Activated CD4-positive, alpha-beta T cell treated with anti-CD3 and anti-CD28 coated beads for 24 hours (primary cell): ENCODE data around the gene COL2A1.
"Not testable (repeated sequence)": the region's sequence is repeated elsewhere in the genome, so short reads cannot be mapped to it uniquely, and the experiment has no call there.

Experiments used
- DNase-seq, 2 donors: peaks; one replicate each; pipeline ENCODE4 v3.0.0-alpha.2; 2020; ENCODE audit warnings: low read depth in 2 of 2

COL2A1 gene

DNA sequence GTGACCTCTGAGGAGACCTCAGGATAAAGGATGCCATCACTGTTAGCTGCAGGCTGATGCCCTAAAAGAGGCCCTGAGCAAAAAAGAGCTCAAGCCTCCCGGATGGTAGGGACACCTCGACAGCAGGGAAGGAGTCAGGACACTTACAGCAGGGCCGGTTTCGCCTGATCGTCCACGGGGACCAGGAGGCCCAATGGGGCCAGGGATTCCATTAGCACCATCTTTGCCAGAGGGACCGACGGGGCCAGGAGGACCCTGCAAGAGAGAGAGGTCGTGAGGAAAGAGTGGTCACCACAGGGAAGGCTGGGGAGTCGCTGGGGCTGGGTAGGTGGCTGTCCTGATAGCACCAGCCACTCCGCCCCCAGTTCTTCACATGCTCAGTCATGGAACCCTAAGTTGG is 28.5 kb downstream of the COL2A1 start:
- DNase-seq: no peak

DNA sequence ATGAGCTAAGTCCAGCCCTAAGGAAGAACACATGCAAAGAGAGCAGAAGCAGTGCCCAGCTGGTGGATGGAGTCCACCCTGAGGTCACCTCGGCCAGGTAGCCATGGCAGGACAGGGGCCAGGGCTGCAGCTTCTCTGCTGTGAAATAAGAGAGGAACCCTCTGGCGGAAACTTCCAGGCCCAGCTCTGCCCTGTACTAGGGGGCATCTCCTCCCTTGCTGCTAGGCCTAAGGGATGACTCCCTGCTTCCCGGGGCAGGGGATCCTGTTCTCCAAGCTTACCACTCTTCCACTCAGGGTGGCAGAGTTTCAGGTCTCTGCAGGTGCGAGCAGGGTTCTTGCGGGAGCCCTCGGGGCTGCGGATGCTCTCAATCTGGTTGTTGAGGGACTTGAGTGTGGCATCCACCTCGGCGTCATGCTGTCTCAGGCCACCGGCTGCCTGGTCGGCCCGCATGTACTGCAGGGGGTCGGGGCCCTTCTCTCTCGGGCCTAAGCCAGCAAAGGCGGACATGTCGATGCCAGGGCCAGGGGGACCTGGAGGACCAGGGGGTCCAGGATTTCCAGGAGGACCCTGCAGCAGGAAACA is 29.1 kb downstream of the COL2A1 start:
- no peak for DNase-seq

DNA sequence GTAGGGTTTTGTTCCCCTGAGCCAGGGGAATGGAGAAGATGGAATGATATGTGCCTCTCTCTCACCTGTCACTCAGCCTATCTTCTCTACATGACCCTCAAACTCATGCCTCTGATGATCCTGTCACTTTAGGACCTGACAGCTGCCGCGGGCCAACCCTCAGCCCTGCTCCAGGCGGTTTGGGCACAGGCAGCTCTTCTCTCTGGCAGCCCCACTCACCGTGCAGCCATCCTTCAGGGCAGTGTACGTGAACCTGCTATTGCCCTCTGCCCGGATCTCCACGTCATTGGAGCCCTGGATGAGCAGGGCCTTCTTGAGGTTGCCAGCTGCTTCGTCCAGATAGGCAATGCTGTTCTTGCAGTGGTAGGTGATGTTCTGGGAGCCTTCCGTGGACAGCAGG is 30.4 kb downstream of the COL2A1 start:
- DNase-seq: no peak

DNA sequence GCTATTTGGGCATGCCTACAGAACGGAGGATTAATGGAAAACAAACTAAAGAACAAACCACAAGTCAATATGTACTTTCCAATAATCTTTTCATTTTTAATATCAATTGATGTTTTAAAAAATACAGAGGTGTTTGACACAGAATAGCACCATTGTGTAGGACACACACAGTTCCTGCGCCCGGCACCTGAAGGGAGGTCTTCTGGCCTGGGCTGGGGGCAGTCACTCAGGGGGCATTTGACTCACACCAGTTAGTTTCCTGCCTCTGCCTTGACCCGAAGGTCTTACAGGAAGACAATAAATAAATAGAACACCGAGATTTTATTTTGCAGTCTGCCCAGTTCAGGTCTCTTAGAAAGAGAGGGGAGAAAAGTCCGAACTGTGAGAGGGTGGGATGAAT is 31.4 kb downstream of the COL2A1 start:
- no peak for DNase-seq

DNA sequence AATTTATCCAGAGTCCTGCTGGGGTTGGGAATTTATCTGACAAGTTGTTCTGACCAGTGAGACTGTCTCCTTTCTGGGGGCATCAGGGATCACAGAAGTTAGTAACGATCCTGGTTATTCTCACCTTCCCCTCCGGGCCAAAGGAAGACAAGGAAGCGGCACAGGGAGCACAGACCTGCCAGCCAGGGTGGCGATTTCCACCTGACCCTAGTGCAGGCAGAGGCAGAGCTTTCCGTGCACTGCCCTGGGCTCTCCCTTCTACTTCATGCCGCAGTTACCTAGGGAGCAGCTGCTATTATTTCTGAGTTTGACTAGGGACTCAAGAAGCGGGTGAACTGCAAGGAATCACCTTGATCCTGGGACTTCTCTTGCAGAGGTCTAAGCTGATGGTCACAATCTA is 33.4 kb downstream of the COL2A1 start:
- no peak for DNase-seq

DNA sequence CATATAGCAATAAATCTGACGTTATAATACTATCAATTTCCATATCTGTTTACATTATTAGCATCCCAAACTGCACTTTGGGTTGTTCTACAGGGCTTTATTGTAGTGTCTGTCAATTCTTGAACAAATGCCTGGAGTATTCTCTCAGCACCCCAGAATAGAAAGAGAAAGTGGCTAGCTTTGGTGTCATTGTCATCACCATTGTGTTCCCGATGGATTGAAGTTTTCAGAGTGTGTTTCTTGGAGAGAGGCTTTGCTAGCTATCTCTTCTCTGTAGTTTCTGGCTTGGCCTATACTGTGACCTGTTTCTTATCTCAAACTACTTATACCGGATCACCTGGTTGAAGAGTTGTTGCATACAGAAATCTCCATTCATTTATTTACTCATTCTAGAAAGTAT is 34.4 kb downstream of the COL2A1 start:
- no peak for DNase-seq

DNA sequence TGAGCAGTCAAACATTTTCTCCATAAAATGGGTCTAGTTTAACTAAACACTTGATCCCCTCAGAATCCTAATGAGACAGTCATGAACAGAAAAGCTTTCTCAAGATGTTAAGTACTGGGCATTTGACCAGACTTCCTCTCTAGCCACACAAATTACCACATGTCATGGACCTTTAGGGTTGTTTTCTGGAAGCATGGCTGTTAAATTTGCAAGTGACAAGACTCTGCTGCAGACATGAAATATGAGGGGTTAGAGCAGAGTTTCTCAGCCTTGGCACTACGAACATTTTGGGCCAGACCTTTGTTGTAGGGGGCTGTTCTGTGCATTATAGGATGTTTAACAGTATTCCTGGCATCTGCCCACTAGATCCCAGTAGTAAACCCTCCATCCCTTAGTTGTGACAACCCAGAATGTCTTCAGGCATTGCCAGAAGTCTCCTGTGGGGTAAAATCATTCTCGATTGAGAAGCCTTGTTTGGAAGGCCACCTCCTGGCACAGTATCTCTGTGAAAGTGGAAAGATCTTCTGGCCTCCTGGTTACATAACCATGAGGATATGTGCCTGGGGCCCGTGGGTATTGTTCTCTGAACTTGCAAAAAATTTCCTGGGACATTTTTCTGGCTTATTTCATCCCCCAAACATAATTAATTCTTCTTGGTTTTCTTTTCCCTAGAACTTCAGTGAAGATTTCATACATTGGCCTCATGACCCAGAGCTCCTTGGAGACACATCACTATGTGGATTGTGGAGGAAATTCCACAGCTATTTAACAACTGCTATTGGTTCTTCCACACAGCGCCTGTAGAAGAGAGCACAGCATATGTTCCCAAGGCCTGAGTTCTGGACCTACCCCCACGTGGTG is 36.6 kb downstream of the COL2A1 start:
- no peak for DNase-seq

DNA sequence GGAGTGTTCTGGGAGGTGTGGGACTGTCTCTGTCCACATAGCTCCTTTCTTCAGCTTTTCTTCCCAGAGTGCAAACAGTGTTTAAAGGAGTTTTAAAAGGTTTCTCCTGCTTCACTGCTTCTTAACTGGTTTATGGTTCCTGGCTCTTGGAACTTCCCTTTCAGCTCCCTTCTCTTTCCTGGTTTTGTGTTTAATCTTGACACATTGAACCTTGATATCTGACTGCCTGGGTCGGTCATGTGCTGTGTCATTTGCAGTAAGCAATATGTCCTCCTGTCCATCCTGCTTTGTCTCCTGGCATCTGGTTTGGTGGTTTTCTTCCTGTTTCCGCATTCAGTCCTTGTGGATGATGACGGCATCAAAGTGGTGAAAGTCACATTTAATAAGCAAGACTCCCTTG is 38.7 kb downstream of the COL2A1 start:
- DNase-seq: no peak

DNA sequence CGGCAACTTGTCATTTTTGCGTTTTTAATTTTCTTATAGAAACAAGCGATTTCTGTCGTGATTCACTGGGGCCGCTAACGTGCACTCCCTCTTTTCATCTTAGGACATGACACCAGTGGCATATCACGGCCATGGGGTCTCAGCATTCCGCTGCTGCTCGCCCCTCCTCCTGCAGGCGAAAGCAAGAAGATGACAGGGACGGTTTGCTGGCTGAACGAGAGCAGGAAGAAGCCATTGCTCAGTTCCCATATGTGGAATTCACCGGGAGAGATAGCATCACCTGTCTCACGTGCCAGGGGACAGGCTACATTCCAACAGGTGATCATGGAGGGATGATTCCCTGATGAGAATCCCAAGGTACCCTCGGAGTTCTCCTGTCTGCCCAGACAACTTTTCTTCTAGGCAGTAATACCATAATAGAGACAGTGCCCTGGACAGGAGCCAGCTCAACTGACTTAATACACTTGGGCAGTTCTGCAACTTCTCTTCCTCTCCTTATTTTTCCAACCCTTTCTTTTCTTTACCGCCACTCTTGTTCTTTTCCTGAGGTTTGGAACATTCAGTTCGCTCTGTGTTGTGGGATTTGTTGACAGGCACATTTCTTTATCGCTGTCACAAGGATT is 40.1 kb downstream of the COL2A1 start:
- no peak for DNase-seq

DNA sequence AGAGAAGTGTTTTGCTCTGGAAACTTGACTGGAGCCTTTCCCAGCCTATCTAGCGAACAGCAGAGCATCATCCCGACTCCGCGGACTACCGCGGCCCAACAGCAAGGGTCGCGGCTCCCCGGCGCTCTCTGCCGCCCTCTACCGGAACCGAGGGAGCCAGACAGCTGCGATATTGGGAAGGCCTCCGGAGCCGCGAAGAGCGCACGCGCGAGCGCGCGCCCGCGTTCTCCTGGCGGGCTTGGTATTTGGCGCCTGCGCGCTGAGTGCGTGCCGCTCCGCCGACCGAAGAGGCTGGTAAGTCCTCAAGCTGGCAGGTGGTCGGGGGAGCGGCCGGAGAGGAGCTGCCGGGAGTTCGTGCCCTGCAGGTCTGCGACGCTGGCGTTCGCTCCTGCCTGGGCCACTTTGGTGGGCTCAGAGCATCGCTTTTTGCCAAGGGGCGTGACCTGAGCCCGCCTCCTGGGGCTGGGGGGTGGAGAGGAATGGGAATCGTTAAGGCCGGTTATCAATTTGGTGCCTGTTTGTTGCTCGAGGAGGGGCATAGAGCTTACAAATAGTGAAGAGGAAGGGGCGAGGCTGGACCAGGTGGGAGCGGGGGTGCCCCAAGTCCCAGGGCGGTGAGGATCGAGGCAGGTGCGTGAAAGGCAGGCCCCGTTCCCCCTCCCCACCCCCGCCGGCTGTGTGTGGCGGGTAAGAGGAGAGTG is 40.8 kb downstream of the COL2A1 start, which contains the start of gene TMEM106C:
Gene TMEM106C (plus strand): TSS at position 257 of the 701 bp plus-strand sequence. CDS start 641 bp downstream, outside the sequence.
- DNase-seq: peak; percentile 87 to 88

DNA sequence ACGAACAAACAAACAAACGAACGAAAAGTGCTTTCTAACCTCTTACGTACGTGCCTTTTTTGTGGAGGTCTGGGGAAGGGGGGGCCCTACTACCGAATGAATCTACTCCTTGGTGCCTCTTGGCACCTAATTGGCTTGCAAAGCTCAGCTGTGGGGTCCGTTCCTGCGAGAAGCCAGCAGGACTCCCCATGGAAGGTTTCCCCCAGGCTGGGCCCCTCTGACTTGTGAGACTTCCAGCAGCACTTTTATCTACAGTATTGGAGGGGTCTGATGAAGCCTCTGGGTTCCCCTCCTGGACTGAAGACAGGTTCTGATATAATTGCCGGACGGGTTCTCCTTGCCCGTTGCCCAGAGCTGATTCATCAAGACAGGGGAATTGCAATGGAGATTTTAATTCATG is 42.1 kb downstream of the COL2A1 start:
- no peak for DNase-seq

DNA sequence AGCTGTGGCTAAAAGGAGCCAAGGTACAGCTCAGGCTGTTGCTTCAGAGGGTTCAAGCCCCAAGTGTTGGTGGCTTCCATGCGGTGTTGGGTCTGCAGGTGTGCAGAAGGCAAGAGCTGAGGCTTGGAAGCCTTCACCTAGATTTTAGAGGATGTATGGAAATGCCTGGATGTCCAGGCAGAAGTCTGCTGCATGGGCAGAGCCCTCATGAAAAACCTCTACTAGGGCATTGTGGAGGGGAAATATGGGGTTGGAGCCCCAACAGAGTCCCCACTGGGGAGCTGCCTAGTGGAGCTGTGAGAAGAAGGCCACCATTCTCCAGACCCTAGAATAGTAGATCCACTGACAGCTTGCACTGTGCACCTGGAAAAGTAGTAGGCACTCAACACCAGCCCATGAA is 46.6 kb downstream of the COL2A1 start:
- not testable (repeated sequence) for DNase-seq

DNA sequence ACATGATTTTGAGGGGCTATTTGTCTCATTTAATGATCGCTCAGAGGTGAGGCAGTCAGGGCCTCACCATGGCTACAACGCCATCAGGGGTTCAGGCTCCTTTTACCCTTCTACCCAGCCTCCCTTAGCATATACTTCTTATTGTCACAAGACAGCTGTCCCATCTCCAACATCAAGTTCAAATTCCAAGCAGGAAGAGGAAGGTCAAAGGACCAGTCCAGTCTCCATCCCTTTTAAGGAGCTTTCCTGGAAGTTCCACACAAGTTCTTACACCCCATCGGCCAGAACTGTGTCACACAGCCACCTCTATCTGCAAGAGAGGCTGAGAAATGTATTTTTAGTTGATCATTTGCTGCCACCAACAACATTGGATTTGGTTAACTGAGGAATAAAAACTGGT is 49.2 kb downstream of the COL2A1 start:
- DNase-seq: no peak

DNA sequence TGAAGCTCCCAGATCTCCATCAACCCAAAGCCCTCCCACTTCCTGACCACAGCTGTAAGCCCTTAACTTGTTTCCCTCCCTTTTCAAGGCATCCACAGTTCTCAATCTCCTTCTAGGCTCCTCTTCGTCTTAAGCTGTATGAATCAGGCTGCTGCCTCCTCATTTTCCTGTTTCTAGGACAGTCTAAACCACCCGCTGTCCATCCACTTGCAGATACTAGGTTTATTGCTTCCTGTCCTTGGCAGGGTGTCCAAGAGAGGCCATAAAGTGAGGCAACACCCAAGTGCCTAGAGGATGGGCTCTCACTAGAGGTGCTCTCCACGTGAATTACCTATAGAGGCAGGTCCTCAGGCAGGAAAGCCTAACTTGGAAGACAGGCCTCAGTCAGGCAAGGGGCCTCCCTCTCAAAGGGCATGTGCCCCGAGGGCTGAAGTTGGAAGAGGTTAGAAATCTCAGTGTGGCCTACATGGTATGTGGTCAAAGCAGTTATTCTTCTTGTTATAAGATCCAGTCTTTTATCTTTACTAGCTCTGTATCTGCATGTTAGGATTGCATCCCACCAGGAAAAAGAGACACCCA is 49.7 kb downstream of the COL2A1 start:
- DNase-seq: no peak

DNA sequence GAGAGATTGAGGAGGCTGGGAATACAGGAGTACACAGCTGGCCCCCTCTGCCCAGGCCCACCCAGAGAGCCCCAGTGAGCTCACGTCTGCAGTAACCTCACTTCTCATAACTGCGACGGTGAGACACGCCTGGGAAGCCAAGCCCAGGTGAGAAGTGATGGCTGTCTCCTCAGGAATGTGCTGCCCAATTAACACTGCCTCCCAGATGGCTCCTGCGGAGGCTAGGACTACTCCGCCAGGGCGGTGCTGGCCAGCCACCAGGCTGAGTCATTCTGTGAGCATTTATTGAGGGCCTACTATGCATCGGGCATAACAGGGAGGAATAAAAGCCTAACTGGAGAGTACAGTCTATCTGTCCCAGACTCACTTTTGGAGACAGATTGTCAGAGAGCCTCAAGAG is 50.2 kb downstream of the COL2A1 start:
- DNase-seq: no peak

DNA sequence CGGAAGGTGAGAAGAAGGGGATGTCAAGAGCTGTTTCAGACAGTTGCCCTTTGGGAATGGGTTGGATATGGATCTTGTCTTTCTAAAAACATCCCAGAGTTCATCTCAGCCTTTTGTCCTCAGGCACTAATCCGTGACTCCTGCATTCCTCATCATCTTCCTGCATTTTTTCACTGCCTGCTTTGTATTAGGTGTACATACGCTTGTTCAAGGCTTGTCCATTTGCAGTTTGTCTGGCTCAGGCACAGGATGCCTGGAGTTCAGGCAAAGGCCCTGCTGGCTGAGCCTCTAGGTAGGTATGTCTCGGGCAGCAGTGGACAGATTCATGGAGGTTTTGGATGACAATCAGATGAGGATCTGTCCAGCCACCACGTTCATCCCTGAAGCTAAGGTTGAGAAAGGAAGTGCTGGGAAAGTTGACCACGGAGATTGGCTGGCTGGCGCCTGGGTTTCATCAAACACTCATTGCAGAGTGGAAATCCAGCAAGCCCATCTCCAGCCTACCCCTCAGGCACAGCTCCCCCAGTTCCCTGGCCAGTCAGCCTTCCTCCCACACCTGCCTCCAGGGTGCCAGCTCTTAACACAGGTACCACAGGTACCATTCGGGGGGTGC is 53.3 kb downstream of the COL2A1 start:
- no peak for DNase-seq

DNA sequence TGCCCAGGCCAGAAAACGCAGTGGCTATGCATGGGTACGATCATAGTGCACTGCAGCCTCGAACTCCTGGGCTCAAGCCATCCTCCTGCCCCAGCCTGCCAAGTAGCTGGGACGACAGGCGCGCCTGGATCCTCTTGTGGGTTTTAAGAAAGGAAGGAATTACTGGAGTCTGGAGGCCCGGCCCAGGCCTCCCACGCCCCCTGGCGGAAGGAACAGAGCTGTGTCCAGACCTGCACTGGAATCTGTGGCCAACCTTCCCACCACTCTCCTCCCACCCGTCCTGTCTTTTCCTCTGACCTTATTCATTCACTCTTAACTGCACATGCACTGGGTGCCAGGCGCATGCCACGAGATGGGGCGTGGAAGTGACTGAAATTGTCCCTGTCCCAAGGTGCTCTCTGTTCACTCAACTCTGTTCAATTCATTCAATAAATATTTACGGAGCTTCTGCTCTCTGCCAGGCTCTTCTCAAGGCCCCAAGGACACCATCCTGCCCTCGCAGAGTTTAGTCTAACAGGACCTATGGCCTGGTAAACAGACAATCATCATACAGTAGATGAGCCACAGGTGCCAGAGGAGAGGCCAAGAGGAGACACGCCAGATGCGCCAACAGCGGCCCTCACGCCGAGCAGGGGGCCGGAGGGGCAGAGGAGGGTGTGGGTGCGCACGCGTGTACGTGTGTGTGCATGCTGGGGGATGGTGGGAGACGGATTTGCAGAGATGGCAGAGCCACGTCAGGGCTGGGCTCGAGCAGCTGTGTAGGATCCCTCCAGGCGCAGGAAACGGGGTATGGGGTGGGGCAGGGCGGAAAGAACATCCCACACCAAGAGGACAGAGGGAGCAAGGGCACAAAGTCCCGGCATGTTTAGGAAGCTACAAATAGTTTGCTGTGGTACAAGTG is 54.6 kb downstream of the COL2A1 start:
- DNase-seq: peak; percentile 29 to 56

DNA sequence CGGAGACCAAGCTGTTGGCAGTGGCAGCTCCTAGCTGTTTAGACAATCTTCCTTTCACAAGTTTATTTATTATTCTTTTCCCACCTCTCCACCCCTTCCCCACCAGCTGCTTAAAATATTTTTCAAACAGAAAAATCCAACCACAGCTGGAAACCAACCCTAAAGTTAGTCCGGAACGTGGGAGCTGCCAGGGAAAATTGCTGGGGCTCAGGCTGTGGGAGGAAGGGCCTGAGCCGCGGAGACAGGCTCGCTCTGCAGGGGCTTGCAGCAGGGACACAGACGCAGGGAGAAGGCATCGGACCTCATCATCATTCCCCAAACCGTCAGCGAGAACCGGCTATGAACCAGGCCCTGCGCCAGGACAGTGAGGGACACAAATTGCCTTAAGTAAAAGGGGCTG is 56.9 kb downstream of the COL2A1 start:
- DNase-seq: no peak

DNA sequence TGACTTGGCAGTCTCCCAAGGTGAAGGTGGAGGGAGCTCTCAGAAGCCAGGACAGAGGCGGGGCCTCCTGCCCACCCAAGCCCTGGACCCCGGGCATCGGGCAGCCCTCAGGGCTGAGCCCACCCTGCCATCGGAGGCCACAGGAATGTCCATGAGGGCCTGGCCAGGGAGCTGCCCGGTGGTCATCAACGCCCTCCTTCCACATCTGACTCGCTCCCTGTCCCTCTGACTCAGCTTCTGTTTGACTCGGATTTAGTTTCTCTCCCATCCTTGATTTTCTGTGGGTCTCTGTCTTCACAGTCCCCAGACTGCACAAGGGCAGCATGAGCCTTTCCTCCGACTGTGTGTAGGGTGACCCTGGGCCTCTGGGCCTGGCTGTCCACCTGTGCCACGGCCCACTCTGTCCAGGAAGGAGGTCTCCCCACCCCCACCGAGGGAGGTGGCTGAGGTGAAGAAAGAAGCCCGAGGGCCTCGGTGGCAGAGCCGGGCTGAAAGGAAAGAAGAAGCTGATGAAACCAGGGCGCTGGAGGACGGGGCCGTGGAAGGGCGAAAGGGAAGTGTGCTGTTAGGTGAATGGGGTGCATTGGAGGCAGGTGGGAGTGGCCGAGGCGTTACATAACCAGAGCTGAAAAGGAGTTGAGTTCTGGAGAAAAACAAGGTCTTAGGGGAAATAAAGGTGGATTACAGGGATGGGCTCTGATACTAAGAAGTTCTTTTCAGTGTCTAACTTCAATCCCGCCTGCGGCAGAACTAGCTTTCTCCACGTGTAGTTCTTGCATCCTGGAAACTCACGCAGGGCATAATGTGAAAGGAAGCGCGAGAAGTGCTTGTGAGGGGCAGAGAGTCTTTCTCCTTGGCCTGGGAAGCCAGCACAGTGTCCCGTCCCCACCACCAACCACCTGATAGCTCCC is 57.6 kb downstream of the COL2A1 start:
- no peak for DNase-seq
